GM19397 (cell line): ENCODE results near the gene C11orf42.

ENCODE experiments used
- ATAC-seq: cut with Tn5 transposase; IDR thresholded peaks from one replicate; pipeline ENCODE4 v1.9.1; 2021; ENCODE audit warnings: mild to moderate bottlenecking, moderate library complexity; ENCODE audit not compliant: unreplicated experiment

Gene C11orf42

DNA sequence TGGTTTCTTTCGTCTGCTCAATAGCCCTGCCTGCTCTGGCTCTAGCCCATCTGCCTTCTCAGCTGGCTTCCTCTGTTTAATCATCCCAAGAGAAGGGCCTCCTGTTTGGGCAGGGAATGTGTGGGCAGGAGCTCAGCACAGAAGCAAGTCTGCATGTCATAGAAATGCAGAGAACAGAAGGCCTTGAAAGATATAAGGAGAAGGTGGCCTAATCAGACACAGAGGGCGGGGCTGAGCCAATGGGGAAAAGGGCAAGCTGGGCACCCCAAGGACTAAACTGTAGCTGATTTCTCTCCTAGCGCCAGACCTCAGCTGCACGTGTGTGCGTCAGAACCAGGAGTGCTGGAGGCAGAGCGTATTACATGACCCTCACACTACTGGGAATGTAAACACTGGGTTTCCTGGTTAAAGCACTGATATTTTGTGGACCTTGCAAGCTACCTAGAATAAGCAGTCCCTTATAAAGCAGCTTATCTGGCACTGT, 46.7 kb downstream of the C11orf42 start:
- no peak for ATAC-seq

DNA sequence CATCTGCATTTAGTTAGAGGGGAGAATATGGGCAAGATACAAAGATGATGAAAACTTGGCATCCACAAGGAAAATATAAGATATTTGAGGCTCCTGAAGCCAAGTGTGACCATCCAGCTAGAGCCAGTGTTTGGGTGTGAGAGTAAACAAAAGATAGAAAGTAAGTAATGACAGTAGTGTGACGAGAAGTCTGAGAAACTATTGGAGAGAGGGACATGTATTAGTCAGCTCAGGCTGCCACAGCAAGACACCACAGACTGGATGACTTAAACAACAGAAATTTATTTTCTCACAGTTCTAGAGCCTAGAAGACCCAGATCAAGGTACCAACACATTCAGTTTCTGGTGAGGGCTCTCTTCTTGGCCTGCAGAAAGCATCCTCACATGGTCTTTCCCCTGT, 47.8 kb downstream of the C11orf42 start:
- ATAC-seq, result no peak

DNA sequence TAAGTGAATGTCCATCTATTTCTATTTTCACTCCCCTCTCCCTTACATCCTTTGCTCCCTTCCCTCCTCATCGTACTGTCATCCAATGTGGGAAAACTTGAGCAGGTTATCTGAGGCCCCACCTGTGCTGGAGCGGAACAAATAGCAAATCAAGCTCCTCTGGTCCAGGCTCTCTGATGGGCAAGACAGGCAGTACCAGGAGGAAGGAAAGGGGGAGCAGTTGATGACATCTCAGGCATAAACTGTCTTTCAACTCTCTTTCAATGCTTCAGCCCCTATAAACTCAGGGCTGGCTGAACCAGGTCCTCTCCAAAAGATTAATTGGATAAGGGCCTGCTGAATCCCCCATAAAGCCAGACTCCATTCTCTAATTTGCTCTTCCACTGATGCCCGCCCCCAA, 52.8 kb downstream of the C11orf42 start:
- ATAC-seq, result no peak

DNA sequence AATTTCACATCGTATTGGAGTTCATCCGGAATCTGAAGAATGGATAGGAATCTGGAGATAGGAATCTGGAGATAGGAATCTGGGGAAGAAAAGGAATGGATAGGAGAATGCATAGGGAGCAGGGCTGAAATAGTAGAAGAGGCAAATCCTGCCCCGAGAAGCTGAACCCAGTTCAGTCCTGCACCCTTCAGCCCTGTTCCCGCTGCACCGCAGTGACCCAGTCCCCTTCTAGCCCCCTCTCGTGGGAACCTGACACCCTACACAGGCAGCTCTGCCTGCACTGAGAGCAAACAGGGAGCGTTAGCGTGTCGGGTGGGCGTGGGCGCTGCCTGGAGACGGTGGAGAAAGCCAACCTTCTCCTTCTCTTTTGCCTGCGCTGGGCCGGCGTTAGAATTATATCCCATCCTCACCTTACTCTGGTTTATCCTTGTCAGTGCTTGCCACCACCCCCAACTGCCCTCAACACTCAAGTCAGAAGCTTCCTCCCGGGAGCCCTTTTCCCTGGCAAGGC, 53.3 kb downstream of the C11orf42 start:
- ATAC-seq, result no peak

DNA sequence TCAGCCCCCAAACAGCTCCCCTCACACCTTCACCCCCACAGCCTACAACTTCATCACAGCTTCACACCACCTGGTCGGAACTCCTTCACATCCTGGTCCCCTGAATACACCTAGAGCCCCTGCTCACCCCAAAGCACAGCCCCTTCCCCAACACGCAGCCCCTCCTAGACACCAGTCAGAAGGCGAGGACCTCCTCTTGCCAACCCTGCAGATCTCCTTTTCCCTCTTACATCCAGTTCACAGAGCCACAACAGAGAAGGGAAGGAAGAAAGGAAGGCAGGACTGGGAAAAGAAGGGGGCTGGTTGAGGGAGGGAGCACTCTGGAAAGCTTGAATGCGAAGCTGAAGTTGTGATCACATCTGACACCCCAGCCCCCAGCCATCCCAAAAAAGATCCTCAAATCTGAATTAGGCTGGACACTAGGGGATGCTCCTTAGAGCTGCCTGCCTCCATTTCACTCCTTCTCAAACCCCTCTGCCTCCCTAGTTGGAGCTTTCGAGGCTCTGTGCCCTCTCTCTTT, 54.9 kb downstream of the C11orf42 start:
- no peak for ATAC-seq
